Nephron (organoid): ENCODE results near the gene CALML6.

Experiments used
- H3K27ac Mint-ChIP-seq, 3 experiments: 2 replicates each; pipeline ENCODE4 v1.8.0; 2020; ENCODE audit warnings: mixed read lengths in 3 of 3, mild to moderate bottlenecking in 2 of 3, moderate library complexity in 1 of 3
- H3K27me3 Mint-ChIP-seq: 2 replicates; pipeline ENCODE4 v1.8.0; 2021; ENCODE audit warnings: low read depth, mild to moderate bottlenecking, moderate library complexity, mixed read lengths
- H3K36me3 Mint-ChIP-seq: 2 replicates; pipeline ENCODE4 v1.8.0; 2020; ENCODE audit warnings: low read depth, mixed read lengths
- H3K4me1 Mint-ChIP-seq: 2 replicates; pipeline ENCODE4 v1.8.0; 2020; ENCODE audit warnings: mixed read lengths
- H3K4me3 Mint-ChIP-seq, 3 experiments: 2 replicates each; pipeline ENCODE4 v1.8.0; 2020; ENCODE audit warnings: mild to moderate bottlenecking in 3 of 3, mixed read lengths in 3 of 3, moderate library complexity in 2 of 3
- H3K9me3 Mint-ChIP-seq: 2 replicates; pipeline ENCODE4 v1.8.0; 2020; ENCODE audit warnings: mixed read lengths
- CTCF ChIP-seq, 3 experiments: fragments of 200-600 bp; sonication (generic); IDR thresholded peaks; one replicate each; pipeline ENCODE4 v1.5.0; 2021; ENCODE audit warnings: antibody characterized with exemption in 3 of 3; ENCODE audit not compliant: unreplicated experiment in 3 of 3

CALML6 gene

GRCh38 chr1:1941211-1941841, 26.3 kb downstream of the CALML6 start:
- H3K4me1 Mint-ChIP-seq = peaks cover 6% of the 10 kb centered on the region
- no peaks in the 10 kb centered on the region for H3K36me3 Mint-ChIP-seq
- no peak for TF ChIP-seq CTCF (IDR thresholded peaks at IDR 0.05; ENCODE audit: unreplicated experiment in 3 of 3)
- no peak overlapping the region for H3K27ac Mint-ChIP-seq
- peaks cover 14% of the 10 kb centered on the region for H3K27me3 Mint-ChIP-seq
- H3K4me3 Mint-ChIP-seq = no peak overlapping the region
- no peaks in the 10 kb centered on the region for H3K9me3 Mint-ChIP-seq

- Mint-ChIP-seq H3K27me3 (peaks cover 14% of the 10 kb centered on the region), H3K9me3 (no peaks in the 10 kb centered on the region), H3K4me1 (peaks cover 6% of the 10 kb centered on the region), H3K36me3 (no peaks in the 10 kb centered on the region), H3K27ac (no peak overlapping the region), H3K4me3 (no peak overlapping the region)
- no peak for TF ChIP-seq CTCF (IDR thresholded peaks at IDR 0.05; ENCODE audit: unreplicated experiment in 3 of 3)
Observed at GRCh38 chr1:1941868-1942752, 27.1 kb downstream of the CALML6 start.

GRCh38 chr1:1942753-1943656, 27.9 kb downstream of the CALML6 start:
- no peak overlapping the region for H3K4me3 Mint-ChIP-seq
- H3K9me3 Mint-ChIP-seq = no peaks in the 10 kb centered on the region
- TF ChIP-seq CTCF (IDR thresholded peaks at IDR 0.05; ENCODE audit: unreplicated experiment in 3 of 3) = no peak
- peaks cover 6% of the 10 kb centered on the region for H3K4me1 Mint-ChIP-seq
- H3K27me3 Mint-ChIP-seq = peaks cover 14% of the 10 kb centered on the region
- no peak overlapping the region for H3K27ac Mint-ChIP-seq
- H3K36me3 Mint-ChIP-seq = no peaks in the 10 kb centered on the region

GRCh38 chr1:1943834-1944570, 28.9 kb downstream of the CALML6 start:
- Mint-ChIP-seq H3K27me3 (peaks cover 14% of the 10 kb centered on the region), H3K4me1 (peaks cover 6% of the 10 kb centered on the region), H3K27ac (no peak overlapping the region), H3K36me3 (no peaks in the 10 kb centered on the region), H3K4me3 (peak overlapping the region in 1 of 3 experiments; percentile 14), H3K9me3 (no peaks in the 10 kb centered on the region)
- peak; percentile 93 to 97 (median 95) for TF ChIP-seq CTCF (IDR thresholded peaks at IDR 0.05; ENCODE audit: unreplicated experiment in 3 of 3)

GRCh38 chr1:1945782-1946393, 30.8 kb downstream of the CALML6 start:
- no peak overlapping the region for H3K27ac Mint-ChIP-seq
- H3K4me1 Mint-ChIP-seq = peaks cover 6% of the 10 kb centered on the region
- peaks cover 30% of the 10 kb centered on the region for H3K27me3 Mint-ChIP-seq
- no peak for TF ChIP-seq CTCF (IDR thresholded peaks at IDR 0.05; ENCODE audit: unreplicated experiment in 3 of 3)
- no peaks in the 10 kb centered on the region for H3K9me3 Mint-ChIP-seq
- no peak overlapping the region for H3K4me3 Mint-ChIP-seq
- no peaks in the 10 kb centered on the region for H3K36me3 Mint-ChIP-seq
